Activated CD4-positive, CD25-positive, alpha-beta regulatory T cell treated with anti-CD3 and anti-CD28 coated beads, Interleukin-2, amount 50 U/mL, for 72 hours (primary cell): ENCODE measurements around the gene SERPING1.
A peak's percentile ranks its signal among the peaks of the same experiment; 100 is the strongest.

Experiments used
- DNase-seq: peaks from one replicate; pipeline ENCODE4 v3.0.0; 2021

The SERPING1 gene

DNA sequence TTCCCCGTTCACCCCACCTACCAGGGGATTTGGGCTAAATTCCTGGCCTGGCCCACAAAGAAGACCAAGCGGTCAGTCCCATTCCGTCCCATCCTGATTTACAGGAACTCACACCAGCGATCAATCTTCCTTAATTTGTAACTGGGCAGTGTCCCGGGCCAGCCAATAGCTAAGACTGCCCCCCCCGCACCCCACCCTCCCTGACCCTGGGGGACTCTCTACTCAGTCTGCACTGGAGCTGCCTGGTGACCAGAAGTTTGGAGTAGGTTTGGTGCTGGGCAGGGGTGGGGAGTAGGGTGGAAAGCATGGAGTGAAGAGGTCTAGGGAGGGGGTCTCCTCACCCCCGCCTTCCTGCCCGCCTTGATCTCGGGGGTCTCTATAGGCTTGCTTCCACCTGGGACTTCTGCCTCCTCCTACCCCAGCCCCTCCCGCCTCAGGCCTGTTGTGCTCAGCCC is at the start of gene SERPING1:
SERPING1 (plus strand) TSS at position 225 of the 455 bp plus-strand sequence. CDS start 586 bp downstream, outside the sequence.
- no peak for DNase-seq

DNA sequence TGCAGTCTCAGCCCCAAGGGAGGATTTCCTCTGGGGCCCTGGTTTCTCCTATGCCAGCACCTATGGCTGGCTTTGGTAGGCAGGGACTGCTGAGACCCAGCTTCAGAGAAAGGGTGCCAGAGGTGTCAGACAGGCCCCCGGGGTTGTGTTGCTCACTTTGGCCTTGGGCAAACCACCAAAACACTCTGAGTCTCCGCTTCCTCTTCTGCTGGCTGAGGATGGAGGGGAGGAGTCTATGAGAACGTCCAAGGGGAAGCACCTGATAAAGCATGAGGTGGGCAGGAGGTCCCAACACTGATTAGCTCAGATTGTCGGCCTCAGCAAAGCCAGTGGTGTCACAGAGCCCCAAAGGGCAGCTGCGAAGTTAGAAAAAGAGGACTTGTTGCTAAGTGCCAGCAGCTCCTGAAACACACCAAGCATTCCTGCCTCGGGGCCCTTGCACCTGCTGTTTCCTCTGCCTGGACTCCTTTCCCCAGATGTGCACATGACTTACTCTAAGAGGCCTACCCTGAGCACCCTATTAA is 49.6 kb upstream of the SERPING1 start:
- no peak for DNase-seq

DNA sequence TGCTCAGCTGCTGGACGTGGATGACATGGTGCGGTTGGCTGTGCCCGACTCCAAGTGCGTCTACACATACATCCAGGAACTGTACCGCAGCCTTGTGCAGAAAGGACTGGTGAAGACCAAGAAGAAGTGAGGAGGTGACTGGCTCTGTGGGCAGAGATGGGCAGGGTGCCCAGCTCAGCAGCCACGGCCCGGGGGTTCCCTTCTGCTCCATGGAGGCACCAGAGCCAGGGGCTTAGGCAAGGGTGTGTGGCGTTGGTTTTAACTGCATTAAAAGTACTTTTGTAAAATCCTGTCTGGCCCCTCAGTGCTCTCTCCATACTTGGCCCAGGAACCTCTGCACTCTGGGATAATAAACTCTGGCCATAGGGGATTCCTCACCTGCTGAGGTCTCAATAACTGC is 47.5 kb upstream of the SERPING1 start:
- no peak for DNase-seq

DNA sequence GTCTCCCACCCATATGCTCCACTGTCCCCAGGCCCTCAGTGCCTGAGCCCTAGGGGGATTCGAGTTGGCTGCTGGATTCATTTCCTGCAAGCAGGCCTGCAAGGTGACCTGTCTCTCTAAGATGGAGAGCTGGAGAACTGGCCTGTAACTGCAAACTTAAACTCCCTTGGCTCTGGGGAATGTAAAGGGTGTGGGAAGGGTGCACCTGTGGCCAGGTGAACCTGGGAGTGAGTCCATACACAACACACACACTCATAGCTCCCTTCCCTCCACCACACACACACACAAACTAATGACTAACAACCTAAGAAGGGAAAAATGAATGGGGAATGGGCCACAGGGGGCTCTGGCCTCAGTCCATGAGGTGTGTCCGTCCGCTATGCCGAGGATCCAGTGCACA is 45.5 kb upstream of the SERPING1 start:
- DNase-seq: no peak

DNA sequence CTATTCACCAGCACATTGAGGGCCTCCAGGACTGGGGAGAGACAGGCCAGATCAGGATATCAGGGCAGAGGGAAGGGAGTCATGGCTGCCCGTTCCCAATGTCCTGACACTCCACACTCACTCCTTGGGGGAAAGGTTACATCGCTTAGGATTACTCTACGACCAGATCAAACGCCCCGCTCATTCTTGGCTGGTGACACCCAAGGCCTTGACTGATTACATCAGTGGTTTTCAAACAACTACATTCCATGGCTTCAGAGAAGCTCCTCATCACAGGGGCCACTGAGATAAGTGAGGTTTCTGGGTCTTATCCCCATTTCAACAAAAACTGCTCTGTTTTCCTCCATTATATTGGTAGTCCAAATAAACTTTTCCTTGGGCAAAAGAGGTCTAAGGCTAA is 45.0 kb upstream of the SERPING1 start:
- no peak for DNase-seq

DNA sequence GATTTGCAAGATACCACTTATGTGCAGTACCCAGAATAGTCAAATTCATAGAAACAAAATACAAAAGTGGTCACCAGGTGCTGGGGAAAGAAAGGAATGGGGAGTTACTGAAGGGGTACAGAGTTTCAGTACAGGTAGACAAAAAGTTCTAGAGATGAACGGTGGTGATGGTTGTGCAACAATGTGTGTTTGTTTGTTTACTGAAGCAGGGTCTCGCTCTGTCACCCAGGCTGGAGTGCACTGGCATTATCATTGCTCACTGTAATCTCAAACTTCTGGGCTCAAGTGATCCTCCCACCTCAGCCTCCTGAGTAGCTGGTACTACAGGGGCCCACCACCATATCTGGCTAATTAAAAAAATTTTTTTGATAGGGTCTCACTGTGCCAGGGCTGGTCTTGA is 42.1 kb upstream of the SERPING1 start:
- DNase-seq: no peak

DNA sequence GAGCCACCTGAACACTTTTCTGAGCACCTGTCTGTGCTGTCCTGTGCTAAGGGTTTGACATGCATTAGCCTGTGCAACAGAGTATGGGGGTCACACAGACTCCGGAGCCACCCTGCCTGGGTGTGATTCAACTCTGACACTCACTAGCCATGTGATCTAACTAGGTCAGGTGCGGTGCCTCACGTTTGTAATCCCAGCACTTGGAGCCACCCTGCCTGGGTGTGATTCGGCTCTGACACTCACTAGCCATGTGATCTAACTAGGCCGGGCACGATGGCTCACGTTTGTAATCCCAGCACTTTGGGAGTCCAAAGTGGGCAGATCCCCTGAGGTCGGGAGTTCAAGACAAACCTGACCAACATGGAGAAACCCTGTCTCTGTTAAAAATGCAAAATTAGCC is 41.4 kb upstream of the SERPING1 start:
- no peak for DNase-seq

DNA sequence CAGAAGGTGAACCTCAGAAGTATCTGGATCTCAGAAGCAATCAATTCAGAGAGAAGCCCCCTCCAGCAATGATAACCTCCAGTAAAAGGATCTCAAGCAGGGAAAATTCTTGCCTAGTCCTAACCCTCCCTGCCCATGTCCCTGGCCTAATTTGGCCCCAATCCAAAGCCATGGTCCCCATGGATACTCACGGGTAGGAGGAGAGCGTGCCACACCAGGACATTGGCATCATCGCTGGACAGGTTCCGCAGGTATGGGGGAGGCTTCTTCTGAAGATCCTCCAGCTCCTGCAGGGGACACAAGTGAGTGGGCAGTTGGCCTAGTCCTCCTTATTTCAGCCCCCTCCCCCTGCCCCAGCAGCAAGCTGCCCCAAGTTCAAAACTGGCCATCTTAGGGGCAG is 37.3 kb upstream of the SERPING1 start:
- DNase-seq: no peak

DNA sequence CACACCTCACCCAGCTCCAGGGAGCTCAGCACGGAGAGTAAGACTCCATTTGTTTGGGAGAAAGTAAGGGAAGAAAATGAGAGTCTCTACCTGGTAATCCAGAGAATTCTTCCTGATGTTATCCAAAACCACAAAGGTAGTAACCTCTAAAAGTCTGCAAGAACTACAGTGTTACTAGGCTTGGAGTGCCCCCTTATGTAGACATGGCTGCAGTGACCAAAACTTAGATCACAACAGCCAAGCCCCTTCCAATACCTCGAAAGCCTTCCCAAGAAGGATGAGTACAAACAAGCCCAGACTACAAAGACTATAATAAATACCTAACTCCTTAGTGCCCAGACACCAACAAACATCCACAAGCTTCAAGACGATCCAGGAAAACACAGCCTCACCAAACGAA is 34.9 kb upstream of the SERPING1 start:
- no peak for DNase-seq

DNA sequence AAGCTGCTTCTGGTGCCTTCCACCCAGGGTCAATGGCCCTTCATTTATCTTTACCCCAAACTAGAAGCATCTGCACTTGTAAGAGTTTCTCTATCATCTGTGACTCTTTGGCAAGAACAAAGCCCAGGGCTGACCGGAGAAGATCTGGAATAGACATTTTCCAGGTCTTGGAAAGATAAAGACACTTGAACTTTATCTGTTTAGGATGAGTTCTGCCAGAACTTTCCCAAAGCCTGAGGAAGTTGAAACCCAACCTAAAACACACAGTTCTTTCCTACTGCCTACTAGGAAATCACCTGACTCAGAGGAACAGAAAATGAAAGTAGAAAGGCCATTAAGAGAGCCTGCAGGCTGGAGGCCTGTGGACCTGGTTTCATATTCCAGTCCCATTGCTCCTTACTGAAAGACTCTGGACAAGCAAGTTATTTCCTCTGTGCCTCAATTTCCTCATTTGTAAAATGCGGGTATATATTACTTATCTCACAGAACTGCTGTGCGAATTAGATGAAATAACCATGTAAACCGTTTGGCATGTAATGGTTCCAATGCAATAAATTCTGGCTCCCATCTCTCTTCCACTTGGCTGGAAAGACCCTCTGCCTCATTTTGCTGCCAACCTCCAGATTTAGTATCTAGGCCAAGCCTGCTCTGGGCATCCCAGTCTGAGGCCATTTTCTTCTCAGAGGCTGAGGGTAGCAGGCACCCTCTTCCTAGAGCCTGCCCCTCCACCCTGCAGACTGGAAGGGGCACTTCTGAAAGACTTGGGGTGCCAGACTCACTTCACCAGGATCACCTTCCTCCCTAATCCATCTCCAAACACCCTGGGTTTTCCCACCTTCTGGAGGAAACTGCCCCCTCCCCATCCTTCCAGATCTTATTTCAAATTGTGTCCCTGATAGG is 31.2 kb upstream of the SERPING1 start:
- no peak for DNase-seq

DNA sequence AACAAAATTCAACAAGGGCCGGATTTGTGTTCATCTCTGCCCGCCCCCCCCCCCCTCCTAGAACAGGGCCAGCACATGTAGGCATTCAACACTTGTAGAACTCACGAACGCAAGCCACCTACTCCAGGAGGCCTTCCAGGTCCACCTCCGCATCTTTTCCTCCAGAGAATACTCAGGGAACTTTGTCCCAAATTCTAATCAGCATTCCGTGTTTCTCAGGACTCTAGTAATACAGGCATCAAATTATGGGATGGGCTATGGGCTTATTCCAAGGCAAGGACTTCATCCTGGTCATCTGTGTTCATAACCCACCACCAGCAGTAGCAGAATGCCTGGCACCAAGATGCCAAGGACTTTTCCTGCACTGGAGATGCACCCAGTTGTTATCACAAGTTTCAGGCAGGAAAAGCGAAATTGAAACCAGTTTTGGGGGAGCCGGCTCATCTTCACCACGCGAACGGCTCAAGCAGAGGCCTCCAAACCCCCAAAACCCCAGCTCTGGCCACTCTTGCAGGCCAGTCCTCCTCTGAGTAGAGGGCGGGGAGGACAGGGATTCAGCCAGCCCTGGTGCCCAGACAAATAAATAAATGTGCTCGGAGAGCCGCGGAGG is 30.5 kb upstream of the SERPING1 start:
- no peak for DNase-seq

DNA sequence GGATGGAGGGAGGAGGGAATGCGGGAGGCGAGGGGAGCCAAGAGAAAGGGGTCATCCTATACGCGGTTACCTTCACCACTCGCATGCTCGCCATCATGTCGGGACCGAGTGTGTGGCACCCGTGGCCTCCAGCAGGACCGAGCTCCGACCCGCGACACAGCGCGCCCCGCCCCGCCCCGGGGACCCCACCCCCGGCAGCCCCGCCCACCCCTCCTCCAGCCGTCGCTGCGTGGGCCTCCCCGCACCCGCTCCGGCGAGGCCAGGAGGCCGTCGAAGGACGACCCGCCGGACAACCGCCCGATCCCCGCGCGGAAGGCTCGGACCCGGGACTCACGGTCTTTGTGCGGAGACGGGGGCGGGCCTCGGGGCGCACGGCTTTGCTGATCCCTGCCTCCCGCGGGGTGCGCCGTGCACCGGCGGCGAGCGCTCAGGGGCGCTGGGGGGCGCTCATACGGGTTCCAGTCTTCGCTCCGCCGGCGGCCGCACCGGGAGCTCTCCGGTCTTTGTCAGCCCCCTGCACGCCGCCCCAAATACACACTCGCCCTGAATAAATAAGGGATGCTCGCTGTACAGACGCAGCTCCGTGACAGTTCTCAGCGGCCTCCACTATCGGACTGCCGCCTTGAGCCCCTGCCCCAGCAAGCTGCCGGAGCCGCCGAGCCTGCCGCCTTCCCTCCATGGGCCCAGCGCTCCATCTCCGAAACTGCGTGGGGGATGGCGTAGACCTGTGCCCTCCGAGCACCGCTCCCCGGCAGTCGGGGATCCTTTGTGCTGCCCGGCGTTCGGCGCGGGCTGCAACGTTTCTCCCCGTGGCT is 29.8 kb upstream of the SERPING1 start, which contains the start of gene UBE2L6:
UBE2L6 (minus strand) TSS at position 158 of the 815 bp plus-strand sequence; CDS start at position 97, 61 bp downstream.
- peak; percentile 70 for DNase-seq

DNA sequence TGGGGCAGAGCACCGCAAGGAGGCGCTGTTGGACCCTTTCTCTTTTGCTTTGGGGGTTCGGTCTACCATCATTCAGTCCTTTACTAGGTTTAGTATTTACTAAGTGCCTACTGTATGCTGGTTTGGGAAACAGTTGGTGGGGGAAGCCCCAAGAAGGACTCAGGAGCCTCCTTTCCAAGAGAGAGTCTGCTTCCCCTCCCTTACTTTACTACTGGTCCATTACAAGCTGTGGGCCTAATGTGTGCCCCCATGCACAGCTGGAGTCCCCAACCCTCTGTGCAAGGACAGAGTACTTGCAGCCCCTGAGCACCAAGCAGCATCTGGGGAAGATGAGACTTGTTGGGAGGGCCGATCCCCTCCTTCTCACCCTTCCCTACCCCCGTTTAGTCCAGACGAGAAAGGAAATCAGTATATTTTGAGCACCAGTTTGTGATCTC is 29.1 kb upstream of the SERPING1 start:
- peak; percentile 93 for DNase-seq

DNA sequence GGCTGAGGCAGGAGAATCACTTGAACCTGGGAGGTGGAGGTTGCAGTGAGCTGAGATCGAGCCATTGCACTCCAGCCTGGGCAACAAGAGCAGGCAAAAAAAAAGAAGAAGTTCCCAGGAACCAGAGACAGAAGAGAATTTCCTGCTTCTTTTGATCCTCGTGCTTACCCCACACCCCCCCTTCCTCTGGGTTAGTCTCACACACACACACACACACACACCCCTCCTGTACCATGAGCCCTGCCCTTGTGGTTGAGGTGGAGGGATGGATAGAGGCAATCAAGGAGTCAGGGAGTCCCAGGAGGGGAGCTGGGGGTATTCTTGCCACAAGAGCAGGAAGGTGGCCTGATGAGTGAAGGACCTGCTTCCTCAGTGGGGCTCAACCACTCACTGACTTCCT is 25.9 kb upstream of the SERPING1 start:
- DNase-seq: no peak

DNA sequence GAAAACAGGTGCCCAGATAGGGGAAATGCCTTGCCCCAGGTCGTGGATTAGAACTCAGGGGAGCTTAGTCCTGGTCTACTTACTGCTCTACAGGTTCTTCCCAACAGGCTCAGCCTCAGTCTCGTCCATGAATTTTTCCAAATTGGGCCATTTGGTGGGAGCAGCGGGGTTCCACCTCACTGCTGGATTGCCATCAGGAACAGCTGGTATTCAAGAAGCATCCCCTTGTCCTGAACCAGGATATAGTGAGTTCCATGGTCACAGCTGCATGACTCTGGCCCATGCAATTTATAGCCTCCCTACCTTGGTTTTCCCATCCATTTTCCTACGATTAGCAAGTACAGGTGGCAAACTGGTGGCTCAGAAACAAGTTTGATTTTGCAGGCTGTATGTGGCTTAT is 23.4 kb upstream of the SERPING1 start:
- no peak for DNase-seq

DNA sequence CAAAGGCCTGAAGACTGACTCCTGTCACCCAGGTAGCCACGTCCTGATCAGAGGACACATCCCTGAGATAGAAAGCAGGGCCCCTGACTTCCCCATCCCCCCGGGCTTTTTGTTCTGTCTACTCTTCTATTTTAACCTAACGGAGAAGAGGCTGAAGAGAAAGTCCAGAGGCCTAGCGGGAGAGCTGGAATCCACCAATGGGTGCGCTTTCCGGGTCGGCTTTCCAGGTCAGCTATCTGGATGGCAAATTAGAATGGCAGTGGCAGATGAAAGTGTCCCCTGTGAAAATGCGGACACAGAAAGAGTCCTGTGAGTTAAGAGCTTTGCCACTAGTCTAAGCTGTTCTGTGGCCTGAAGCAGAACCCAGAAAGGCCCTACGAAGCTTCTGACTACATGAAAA is 13.1 kb upstream of the SERPING1 start:
- DNase-seq: no peak

DNA sequence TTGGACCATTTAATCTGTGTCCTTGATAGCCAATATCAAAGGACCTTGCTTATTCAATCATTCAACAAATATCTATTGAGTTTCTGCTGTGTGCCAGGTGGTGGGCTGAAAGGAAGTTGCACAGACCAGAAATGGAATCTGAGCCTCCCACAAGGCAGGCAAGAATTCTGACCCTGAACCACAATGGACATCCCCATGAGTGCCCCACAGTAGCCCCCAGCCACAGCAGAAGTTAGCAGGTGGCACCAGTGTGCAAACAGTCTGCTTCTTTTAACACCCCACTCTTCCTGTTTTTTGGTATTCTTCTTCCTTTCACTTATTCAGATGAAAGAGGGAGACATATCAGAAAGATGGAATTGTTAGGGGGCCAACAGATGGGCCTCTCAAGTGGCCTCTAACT is 12.2 kb upstream of the SERPING1 start:
- DNase-seq: no peak

DNA sequence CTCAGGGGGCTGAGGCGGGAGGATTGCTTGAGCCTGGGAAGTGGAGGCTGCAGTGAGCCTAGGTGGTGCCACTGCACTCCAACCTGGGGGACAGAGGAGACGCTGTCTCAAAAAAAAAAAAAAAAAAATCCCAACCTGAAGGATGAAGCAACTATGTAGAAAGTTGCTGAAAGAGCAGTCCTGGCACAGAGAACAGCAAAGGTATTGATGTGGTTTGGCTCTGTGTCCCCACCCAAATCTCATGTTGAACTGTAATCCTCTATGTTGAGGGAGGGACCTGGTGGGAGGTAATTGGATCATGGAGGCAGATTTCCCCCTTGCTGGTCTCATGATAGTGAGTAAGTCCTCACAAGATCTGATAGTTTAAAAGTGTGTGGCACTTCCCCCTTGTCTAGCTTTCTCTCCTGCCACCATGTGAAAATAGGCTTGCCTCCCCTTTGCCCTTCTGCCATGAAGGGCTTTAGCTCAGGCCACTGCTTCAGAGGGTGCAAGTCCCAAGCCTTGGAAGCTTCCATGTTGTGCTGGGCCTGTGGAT is 10.7 kb upstream of the SERPING1 start:
- DNase-seq: no peak

DNA sequence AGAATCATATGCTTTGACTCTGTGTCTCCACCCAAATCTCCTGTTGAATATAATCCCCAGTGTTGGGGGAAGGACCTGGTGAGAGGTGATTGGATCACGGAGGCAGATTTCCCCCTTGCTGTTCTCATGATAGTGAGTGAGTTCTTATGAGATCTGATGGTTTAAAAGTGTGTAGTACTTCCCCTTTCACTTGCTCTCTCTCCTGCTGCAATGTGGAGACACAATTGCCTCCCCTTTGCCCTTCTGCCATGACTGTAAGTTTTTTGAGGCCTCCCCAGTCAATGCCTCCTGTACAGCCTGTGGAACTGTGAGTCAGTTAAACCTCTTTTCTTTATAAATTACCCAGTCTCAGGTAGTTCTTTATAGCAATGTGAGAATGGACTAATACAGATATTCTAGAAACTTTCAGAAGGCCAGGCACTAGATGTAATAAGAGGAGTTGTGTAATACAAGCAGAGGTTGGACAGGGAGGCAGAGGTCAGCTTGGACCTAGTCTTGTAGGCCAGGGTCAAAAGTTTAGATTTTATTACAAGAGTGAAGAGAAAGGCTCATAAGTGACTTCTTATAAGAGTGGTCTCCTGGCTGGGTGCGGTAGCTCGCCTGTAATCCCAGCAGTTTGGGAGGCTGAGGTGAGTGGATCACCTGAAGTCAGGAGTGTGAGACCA is 9.3 kb upstream of the SERPING1 start:
- DNase-seq: no peak

DNA sequence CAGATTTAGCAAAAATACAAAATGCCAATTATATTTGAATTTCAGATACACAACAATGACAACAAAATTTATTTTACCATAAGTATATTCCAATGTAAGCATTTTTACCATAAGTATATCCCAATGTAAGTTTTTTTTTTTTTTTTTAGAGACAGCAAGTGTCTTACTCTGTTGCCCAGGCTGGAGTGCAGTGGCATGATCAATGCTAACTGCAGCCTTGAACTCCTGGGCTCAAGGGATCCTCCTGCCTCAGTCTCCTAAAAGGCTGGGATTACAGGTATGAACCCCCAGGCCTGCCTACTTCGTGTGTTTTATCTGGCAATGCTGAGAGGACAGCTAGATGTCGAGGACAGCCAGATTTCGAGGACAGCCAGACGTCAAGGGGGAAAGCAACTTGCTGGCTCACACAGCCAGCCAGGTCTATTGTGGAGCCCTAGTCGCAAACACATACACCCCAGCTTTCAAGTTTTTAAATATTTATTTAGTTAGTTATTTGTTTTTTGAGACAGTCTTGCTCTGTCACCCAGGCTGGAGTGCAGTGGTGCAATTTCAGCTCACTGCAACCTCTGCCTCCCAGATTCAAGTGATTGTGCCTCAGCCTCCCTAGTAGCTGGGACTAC is 1.1 kb upstream of the SERPING1 start:
- no peak for DNase-seq

DNA sequence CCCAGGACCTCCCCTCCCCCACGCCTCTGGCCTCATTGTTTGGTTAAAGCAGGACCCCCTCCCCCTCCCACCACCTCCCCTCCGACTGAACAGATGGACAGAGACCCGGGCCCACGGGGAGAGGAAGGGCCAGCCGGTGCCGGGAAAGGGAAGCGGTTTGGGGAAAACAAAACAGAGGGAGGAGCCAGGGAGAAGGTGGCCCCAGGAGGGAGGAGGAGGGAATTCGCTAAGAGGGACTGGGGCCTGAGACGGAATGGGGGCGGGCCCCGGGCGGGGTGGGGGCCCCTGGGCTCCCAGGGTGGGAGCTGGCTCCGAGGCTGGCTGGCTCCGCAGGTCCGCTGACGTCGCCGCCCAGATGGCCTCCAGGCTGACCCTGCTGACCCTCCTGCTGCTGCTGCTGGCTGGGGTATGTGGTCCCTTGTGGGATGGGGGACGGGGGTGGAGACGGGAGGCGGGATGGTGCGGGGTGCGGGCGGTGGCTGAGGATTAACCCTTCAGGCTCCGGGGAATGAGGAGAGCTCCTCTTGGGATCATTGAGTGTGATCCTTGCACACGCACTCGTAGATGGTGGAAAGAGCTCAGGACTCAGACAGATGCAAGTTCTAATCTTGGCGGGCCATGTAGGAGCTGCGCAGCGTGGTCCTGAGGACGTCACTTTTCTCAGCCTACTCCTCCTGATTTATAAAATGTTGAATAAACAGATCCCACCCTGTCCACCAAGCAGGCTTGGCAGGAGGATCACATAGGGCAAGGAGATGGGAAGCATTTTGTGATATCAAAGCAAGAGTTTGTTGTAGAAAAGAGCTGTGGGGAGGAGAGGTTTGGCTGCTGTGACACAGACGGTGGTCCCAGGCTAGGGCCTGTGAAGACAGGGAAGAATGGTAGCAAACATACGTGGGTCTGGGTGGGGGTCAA is 688 bp downstream of the SERPING1 start:
- no peak for DNase-seq
